Right atrium auricular region (tissue), 2 donors: ENCODE data around the gene SLC39A5. TPM values are rescaled to one million over a fixed set of nuclear protein-coding genes. Genes with fewer than 3 reads are reported as not detected.

Source experiments
- DNase-seq: peaks from one replicate; pipeline ENCODE4 v3.0.0-alpha.2; 2019; ENCODE audit warnings: low spot score
- H3K27ac ChIP-seq, 2 donors: fragments of 200-600 bp; sonication (generic); 1 replicate in 1 of 2; 2 replicates in 1 of 2; pipeline ENCODE4 v1.5.1; 2016 to 2019
- H3K27me3 ChIP-seq, 2 donors: fragments of 200-600 bp; sonication (generic); one replicate each; pipeline versions ENCODE4 v1.5.1 to v1.6.0; 2017 to 2019
- H3K36me3 ChIP-seq: fragments of 200-600 bp; sonication (generic); one replicate; pipeline ENCODE4 v1.5.1; 2016
- H3K4me1 ChIP-seq, 2 donors: fragments of 200-600 bp; sonication (generic); one replicate each; pipeline versions ENCODE4 v1.5.1 to v1.6.0; 2017 to 2019
- H3K4me3 ChIP-seq, 2 donors: fragments of 200-600 bp; sonication (generic); 1 replicate in 1 of 2; 2 replicates in 1 of 2; pipeline ENCODE4 v1.5.1; 2017 to 2019; ENCODE audit warnings: mild to moderate bottlenecking in 1 of 2, moderate library complexity in 1 of 2
- H3K9me3 ChIP-seq, 2 donors: fragments of 200-600 bp; sonication (generic); one replicate each; pipeline ENCODE4 v1.5.1; 2019
- total RNA-seq, 2 donors: library from RNA; depleted of rRNA; stranded (reverse); fragments of >200 nt; gene quantifications; one replicate each; pipeline ENCODE4 v1.1.0, GENCODE V29; 2016
- TF ChIP-seq, protein P1 (sequence below), 2 donors: fragments of 200-600 bp; sonication (generic); IDR thresholded peaks; one replicate each; pipeline ENCODE4 v1.5.1; 2019; ENCODE audit warnings: antibody characterized with exemption in 2 of 2

Gene SLC39A5
- total RNA-seq, 2 donors from 2014 or later: not detected

- no peak for DNase-seq
- TF ChIP-seq, protein P1, sequence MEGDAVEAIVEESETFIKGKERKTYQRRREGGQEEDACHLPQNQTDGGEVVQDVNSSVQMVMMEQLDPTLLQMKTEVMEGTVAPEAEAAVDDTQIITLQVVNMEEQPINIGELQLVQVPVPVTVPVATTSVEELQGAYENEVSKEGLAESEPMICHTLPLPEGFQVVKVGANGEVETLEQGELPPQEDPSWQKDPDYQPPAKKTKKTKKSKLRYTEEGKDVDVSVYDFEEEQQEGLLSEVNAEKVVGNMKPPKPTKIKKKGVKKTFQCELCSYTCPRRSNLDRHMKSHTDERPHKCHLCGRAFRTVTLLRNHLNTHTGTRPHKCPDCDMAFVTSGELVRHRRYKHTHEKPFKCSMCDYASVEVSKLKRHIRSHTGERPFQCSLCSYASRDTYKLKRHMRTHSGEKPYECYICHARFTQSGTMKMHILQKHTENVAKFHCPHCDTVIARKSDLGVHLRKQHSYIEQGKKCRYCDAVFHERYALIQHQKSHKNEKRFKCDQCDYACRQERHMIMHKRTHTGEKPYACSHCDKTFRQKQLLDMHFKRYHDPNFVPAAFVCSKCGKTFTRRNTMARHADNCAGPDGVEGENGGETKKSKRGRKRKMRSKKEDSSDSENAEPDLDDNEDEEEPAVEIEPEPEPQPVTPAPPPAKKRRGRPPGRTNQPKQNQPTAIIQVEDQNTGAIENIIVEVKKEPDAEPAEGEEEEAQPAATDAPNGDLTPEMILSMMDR (IDR thresholded peaks at IDR 0.05): no peak
- Histone ChIP-seq H3K9me3 (no peaks in the 10 kb centered on the region), H3K27ac (no peak overlapping the region), H3K4me3 (no peak overlapping the region), H3K4me1 (no peaks in the 10 kb centered on the region), H3K36me3 (peaks cover 6% of the 10 kb centered on the region), H3K27me3 (no peaks in the 10 kb centered on the region)
Measured at GRCh38 chr12:56234746-56235436, 5.0 kb downstream of the SLC39A5 start.

DNA sequence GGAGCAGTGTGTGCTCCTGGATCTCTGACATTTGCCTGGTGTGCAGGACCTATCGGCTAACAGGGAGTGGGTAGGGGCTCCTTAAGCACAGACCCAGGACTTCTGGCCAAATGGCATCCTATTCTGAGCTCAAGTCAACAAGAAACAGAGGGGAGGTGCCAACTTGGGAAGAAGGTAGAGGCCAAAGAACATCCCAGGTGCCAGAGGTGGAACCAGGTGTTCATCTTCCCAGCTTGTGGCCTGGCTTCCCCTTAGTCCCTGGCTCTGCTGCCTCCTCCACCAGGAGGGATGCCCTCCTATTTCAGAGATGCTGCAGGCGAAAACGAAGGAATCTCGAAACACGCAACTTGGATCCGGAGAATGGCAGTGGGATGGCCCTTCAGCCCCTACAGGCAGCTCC is 6.2 kb downstream of the SLC39A5 start:
- H3K9me3 ChIP-seq: no peaks in the 10 kb centered on the region
- H3K4me1 ChIP-seq: no peaks in the 10 kb centered on the region
- H3K27ac ChIP-seq: no peak overlapping the region
- H3K4me3 ChIP-seq: no peak overlapping the region
- DNase-seq: no peak
- peaks cover 18% of the 10 kb centered on the region for H3K36me3 ChIP-seq
- no peaks in the 10 kb centered on the region for H3K27me3 ChIP-seq
- TF ChIP-seq, protein P1 (IDR thresholded peaks at IDR 0.05): no peak

GRCh38 chr12:56236985-56237384 is 7.1 kb downstream of the SLC39A5 start:
- TF ChIP-seq, protein P1 (IDR thresholded peaks at IDR 0.05): no peak
- Histone ChIP-seq H3K4me3 (no peak overlapping the region), H3K4me1 (no peaks in the 10 kb centered on the region), H3K36me3 (peaks cover 27% of the 10 kb centered on the region), H3K27me3 (no peaks in the 10 kb centered on the region), H3K9me3 (no peaks in the 10 kb centered on the region), H3K27ac (no peak overlapping the region)
- DNase-seq: no peak

DNA sequence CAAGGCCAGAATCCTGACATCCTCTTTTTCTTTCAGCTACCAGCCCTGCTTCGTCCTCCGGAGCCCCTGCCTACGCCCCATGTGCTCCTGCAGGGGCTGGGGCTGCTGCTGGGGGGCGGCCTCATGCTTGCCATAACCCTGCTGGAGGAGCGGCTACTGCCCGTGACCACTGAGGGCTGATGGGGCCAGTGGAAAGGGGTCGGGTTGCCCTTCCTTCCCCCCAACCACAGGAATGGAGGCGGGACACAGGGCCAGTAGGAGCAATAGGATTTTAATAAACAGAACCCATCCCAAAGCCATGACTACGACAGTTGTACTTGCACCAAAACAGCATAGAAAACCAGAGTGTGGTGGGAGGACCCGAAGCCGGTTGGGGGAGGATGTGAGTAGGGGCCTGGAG is 7.7 kb downstream of the SLC39A5 start:
- Histone ChIP-seq H3K4me3 (no peak overlapping the region), H3K36me3 (peaks cover 33% of the 10 kb centered on the region), H3K9me3 (no peaks in the 10 kb centered on the region), H3K27ac (no peak overlapping the region), H3K27me3 (no peaks in the 10 kb centered on the region), H3K4me1 (no peaks in the 10 kb centered on the region)
- TF ChIP-seq, protein P1 (IDR thresholded peaks at IDR 0.05): no peak
- DNase-seq: no peak

- Histone ChIP-seq H3K36me3 (peaks cover 73% of the 10 kb centered on the region), H3K4me3 (no peak overlapping the region), H3K9me3 (no peaks in the 10 kb centered on the region), H3K27ac (no peak overlapping the region), H3K4me1 (peaks cover 0 to 9% of the 10 kb centered on the region in 2 donors), H3K27me3 (no peaks in the 10 kb centered on the region)
- no peak for DNase-seq
- TF ChIP-seq, protein P1 (IDR thresholded peaks at IDR 0.05): no peak
Measured at GRCh38 chr12:56241424-56242303, 11.8 kb downstream of the SLC39A5 start.
